IPS DF 19.7 (cell line): ENCODE data around the gene ATP5F1D.
"Not testable (repeated sequence)": the region's sequence is repeated elsewhere in the genome, so short reads cannot be mapped to it uniquely, and the experiment has no call there.

Source experiments
- DNase-seq: peaks from one replicate; pipeline ENCODE4 v3.0.0-alpha.2; 2013; ENCODE audit warnings: low read depth, low spot score

The ATP5F1D gene

GRCh38 chr19:1246265-1247087, 4.9 kb downstream of the ATP5F1D start:
- not testable (repeated sequence) for DNase-seq

GRCh38 chr19:1247748-1248138, 6.2 kb downstream of the ATP5F1D start:
- DNase-seq = no peak

GRCh38 chr19:1248139-1248785, 6.7 kb downstream of the ATP5F1D start, which contains the start of gene MIDN:
MIDN (plus strand) TSS chr19:1248583; CDS start chr19:1250297, 1,714 bp downstream.
- DNase-seq = no peak

- DNase-seq = no peak
These were observed 7.3 kb downstream of the ATP5F1D start for GRCh38 chr19:1248786-1249297.

GRCh38 chr19:1249298-1249989, 7.9 kb downstream of the ATP5F1D start:
- DNase-seq = no peak

- DNase-seq = no peak
These were observed 8.5 kb downstream of the ATP5F1D start for GRCh38 chr19:1249990-1250436.

- DNase-seq = no peak
These were observed 9.1 kb downstream of the ATP5F1D start for GRCh38 chr19:1250437-1251260.

- no peak for DNase-seq
These were observed 10.0 kb downstream of the ATP5F1D start for GRCh38 chr19:1251330-1252220.

- no peak for DNase-seq
These were observed 10.8 kb downstream of the ATP5F1D start for GRCh38 chr19:1252221-1252820.

GRCh38 chr19:1252821-1253513, 11.4 kb downstream of the ATP5F1D start:
- DNase-seq = no peak

- no peak for DNase-seq
These were observed 12.0 kb downstream of the ATP5F1D start for GRCh38 chr19:1253514-1254080.

GRCh38 chr19:1254081-1254527, 12.6 kb downstream of the ATP5F1D start:
- DNase-seq = no peak

- no peak for DNase-seq
These were observed 13.1 kb downstream of the ATP5F1D start for GRCh38 chr19:1254530-1255185.

- no peak for DNase-seq
These were observed 13.9 kb downstream of the ATP5F1D start for GRCh38 chr19:1255186-1256161.

GRCh38 chr19:1256646-1257474, 15.3 kb downstream of the ATP5F1D start:
- no peak for DNase-seq
